ENCODE results near the gene LMBRD1. TPM values are rescaled to one million over a fixed set of nuclear protein-coding genes. Genes with fewer than 3 reads are reported as not detected.
A peak's percentile ranks its signal among the peaks of the same experiment; 100 is the strongest.
"Not testable (repeated sequence)": the region's sequence is repeated elsewhere in the genome, so short reads cannot be mapped to it uniquely, and the experiment has no call there.

LMBRD1 gene
- total RNA-seq, 1 donor from 2014 or later = 28.7 TPM

- no peaks in the 10 kb centered on the region for H3K9me3 Mint-ChIP-seq (ENCODE audit: low read depth)
- H3K4me1 Mint-ChIP-seq (ENCODE audit: low read depth) = peaks cover 10% of the 10 kb centered on the region
- DNase-seq (ENCODE audit: low spot score) = no peak
- peaks cover 3% of the 10 kb centered on the region for H3K36me3 Mint-ChIP-seq (ENCODE audit: low read depth)
- no peak overlapping the region for H3K27ac Mint-ChIP-seq (ENCODE audit: unreplicated experiment)
- no peaks in the 10 kb centered on the region for H3K27me3 Mint-ChIP-seq (ENCODE audit: low read depth)
- no peak for TF ChIP-seq CTCF (IDR thresholded peaks at IDR 0.05)
- H3K4me3 Mint-ChIP-seq (ENCODE audit: unreplicated experiment) = no peak overlapping the region
Measured at GRCh38 chr6:69790629-69791028, 6.2 kb downstream of the LMBRD1 start.

- TF ChIP-seq CTCF (IDR thresholded peaks at IDR 0.05) = no peak
- Mint-ChIP-seq H3K36me3 (ENCODE audit: low read depth) (peaks cover 6% of the 10 kb centered on the region), H3K27me3 (ENCODE audit: low read depth) (no peaks in the 10 kb centered on the region), H3K4me1 (ENCODE audit: low read depth) (peaks cover 5% of the 10 kb centered on the region), H3K9me3 (ENCODE audit: low read depth) (no peaks in the 10 kb centered on the region), H3K4me3 (ENCODE audit: unreplicated experiment) (no peak overlapping the region), H3K27ac (ENCODE audit: unreplicated experiment) (no peak overlapping the region)
- DNase-seq (ENCODE audit: low spot score) = no peak
Measured at GRCh38 chr6:69789578-69789977, 7.2 kb downstream of the LMBRD1 start.

GRCh38 chr6:69787436-69787835 lies 9.4 kb downstream of the LMBRD1 start:
- not testable (repeated sequence) for H3K27ac Mint-ChIP-seq (ENCODE audit: unreplicated experiment); H3K36me3 Mint-ChIP-seq (ENCODE audit: low read depth); H3K4me1 Mint-ChIP-seq (ENCODE audit: low read depth); H3K4me3 Mint-ChIP-seq (ENCODE audit: unreplicated experiment); H3K9me3 Mint-ChIP-seq (ENCODE audit: low read depth); DNase-seq (ENCODE audit: low spot score); H3K27me3 Mint-ChIP-seq (ENCODE audit: low read depth)

- Mint-ChIP-seq H3K36me3 (ENCODE audit: low read depth) (peaks cover 6% of the 10 kb centered on the region), H3K4me3 (ENCODE audit: unreplicated experiment) (no peak overlapping the region), H3K27ac (ENCODE audit: unreplicated experiment) (no peak overlapping the region), H3K4me1 (ENCODE audit: low read depth) (peaks cover 3% of the 10 kb centered on the region), H3K9me3 (ENCODE audit: low read depth) (no peaks in the 10 kb centered on the region), H3K27me3 (ENCODE audit: low read depth) (no peaks in the 10 kb centered on the region)
- no peak for TF ChIP-seq CTCF (IDR thresholded peaks at IDR 0.05)
- no peak for DNase-seq (ENCODE audit: low spot score)
Measured at GRCh38 chr6:69785697-69786096, 11.1 kb downstream of the LMBRD1 start.

GRCh38 chr6:69784595-69785377 lies 12.0 kb downstream of the LMBRD1 start:
- Mint-ChIP-seq H3K4me1 (ENCODE audit: low read depth) (peaks cover 3% of the 10 kb centered on the region), H3K36me3 (ENCODE audit: low read depth) (peaks cover 6% of the 10 kb centered on the region), H3K4me3 (ENCODE audit: unreplicated experiment) (no peak overlapping the region), H3K27me3 (ENCODE audit: low read depth) (no peaks in the 10 kb centered on the region), H3K27ac (ENCODE audit: unreplicated experiment) (peak overlapping the region; percentile 29), H3K9me3 (ENCODE audit: low read depth) (no peaks in the 10 kb centered on the region)
- no peak for DNase-seq (ENCODE audit: low spot score)
- TF ChIP-seq CTCF (IDR thresholded peaks at IDR 0.05) = no peak

- peaks cover 4% of the 10 kb centered on the region for H3K36me3 Mint-ChIP-seq (ENCODE audit: low read depth)
- TF ChIP-seq CTCF (IDR thresholded peaks at IDR 0.05) = no peak
- no peak overlapping the region for H3K4me3 Mint-ChIP-seq (ENCODE audit: unreplicated experiment)
- DNase-seq (ENCODE audit: low spot score) = no peak
- H3K4me1 Mint-ChIP-seq (ENCODE audit: low read depth) = peaks cover 3% of the 10 kb centered on the region
- no peak overlapping the region for H3K27ac Mint-ChIP-seq (ENCODE audit: unreplicated experiment)
- H3K27me3 Mint-ChIP-seq (ENCODE audit: low read depth) = no peaks in the 10 kb centered on the region
- H3K9me3 Mint-ChIP-seq (ENCODE audit: low read depth) = no peaks in the 10 kb centered on the region
Measured at GRCh38 chr6:69783108-69783507, 13.7 kb downstream of the LMBRD1 start.

Data from chondrocyte (in vitro differentiated cells).